Measurements from ENCODE around the gene RBM33.

RBM33 gene

DNA sequence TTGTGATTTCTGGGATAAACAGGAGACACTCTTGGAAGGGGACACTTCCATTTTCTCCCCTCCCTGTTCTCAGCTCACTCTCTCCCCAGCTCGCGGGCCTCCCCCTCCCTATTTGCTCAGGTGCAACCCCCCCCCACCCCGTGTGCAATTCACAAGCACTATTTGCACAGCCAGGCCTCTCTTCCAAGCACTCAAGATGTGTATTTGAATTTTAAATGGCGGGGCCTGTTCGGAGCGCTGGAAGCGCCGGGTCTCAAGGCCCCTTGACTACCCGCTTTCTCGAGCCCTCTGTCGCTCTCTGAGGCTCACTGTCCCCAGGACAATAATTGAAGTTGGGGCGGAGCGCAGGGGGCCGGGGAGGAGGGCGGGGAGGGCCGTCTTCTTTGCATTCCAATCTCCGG, 160.0 kb downstream of the RBM33 start:
- Histone ChIP-seq H3K4me3 (no peak overlapping the region), H3K9me3 (no peaks in the 10 kb centered on the region), H3K27me3 (ENCODE audit: low read depth) (no peaks in the 10 kb centered on the region), H3K36me3 (replicated peaks) (no peaks in the 10 kb centered on the region), H3K4me1 (peaks cover 8% of the 10 kb centered on the region)
- DNase-seq (ENCODE audit: low spot score in 2 of 2), result peak in 1 of 2 experiments; percentile 36
- in situ Hi-C loops (cut with MboI; ENCODE audit: low sequenced_read_pairs), result loop anchor here (25.0 kb wide), 2 partner anchors 358 to 1008 kb away; no protein-coding TSS in a partner anchor

DNA sequence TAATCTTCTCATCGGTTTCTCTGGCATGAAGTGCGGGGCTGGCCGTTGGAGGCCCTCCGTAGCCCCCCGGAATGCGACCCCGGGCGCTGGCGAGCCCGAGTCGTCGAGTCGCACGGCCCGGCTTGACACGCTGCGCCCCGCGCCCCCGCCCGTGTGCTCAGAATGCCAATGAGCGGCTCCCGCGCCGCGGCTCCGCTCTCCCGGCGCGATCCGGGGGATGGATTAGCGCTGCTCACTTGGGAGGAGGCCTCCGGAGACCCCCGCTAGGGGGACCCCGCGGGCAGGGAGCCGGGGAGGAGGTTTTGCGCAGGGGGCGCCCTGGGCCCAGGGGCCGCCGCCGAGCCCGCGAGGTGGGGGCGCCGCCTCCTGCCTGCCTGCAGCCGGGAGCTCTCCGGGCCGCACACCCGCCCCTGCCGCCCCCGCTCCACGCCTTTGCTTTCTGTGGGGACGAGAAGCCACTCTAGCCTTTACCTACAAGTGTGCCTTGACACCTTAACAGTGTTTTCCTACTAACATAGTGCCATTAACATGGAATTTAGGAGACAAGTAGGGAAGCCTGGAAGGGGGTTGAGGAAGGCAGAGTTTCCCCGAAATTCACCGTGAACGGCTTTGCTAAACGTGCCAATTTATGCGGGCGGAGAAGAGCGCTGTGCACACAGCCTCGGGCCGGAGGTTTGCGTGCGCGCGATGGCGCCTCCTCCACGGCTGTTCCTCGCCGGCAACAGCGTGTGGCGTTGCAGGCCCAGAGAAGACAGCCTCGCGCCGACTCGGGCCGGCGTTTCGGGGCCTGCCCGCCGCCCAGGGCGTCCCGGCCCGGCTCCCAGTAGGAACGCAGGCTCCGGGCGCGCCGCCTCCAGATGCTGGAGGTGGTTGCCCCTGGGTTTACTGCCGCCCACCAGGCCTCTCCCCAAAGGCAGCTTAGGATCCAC, 160.7 kb downstream of the RBM33 start:
- in situ Hi-C loops (cut with MboI; ENCODE audit: low sequenced_read_pairs), result loop anchor here (25.0 kb wide), 2 partner anchors 357 to 1007 kb away; no protein-coding TSS in a partner anchor
- H3K27me3 ChIP-seq (ENCODE audit: low read depth), result no peaks in the 10 kb centered on the region
- DNase-seq (ENCODE audit: low spot score in 2 of 2), result peak; percentile 65 to 89
- H3K4me3 ChIP-seq, result no peak overlapping the region
- H3K9me3 ChIP-seq, result no peaks in the 10 kb centered on the region
- H3K4me1 ChIP-seq, result peaks cover 8% of the 10 kb centered on the region
- H3K36me3 ChIP-seq (replicated peaks), result no peaks in the 10 kb centered on the region

DNA sequence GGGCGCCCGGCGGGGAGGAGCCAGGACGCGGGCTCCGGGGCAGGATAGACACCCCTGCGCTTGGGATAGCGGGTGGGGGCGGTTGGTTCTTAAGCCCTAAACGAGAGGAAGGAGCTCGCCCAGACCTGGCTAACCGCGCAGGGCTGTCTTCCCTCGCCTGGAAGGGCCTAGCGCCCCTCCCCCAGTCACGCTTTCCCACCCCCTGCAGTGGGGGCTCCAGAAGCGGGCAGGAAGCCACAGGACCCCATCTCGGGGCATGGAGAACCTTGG, 161.3 kb downstream of the RBM33 start:
- Histone ChIP-seq H3K27me3 (ENCODE audit: low read depth) (peaks cover under 1% of the 10 kb centered on the region; the same call in 1 of the 2 replicates), H3K4me1 (peaks cover 8% of the 10 kb centered on the region), H3K36me3 (replicated peaks) (no peaks in the 10 kb centered on the region), H3K9me3 (no peaks in the 10 kb centered on the region), H3K4me3 (no peak overlapping the region)
- DNase-seq (ENCODE audit: low spot score in 2 of 2), result no peak
- in situ Hi-C loops (cut with MboI; ENCODE audit: low sequenced_read_pairs), result loop anchor here (25.0 kb wide), 2 partner anchors 357 to 1007 kb away; no protein-coding TSS in a partner anchor

DNA sequence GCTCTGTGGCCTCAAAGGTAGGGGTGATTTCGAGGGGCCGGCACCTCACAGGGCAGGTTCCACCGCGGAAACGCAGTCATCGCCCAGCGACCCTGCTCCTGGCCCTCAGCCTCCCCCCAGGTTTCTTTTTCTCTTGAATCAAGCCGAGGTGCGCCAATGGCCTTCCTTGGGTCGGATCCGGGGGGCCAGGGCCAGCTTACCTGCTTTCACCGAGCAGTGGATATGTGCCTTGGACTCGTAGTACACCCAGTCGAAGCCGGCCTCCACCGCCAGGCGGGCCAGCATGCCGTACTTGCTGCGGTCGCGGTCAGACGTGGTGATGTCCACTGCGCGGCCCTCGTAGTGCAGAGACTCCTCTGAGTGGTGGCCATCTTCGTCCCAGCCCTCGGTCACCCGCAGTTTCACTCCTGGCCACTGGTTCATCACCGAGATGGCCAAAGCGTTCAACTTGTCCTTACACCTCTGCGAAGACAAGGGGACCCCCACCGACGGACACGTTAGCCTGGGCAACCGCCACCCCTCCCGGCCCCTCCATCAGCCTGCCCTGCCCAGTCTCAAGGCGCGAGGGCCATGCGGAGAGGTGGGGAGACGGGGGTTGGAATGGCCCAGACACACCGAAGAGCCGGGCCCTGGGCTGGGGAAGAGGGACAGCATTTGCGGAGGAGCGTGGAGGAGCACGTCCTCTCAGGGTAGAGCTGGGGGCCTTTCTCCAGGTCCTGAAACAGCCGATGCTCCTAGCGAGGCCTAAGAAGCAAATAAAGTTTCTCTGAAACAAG, 161.8 kb downstream of the RBM33 start:
- H3K27me3 ChIP-seq (ENCODE audit: low read depth), result peaks cover 5% of the 10 kb centered on the region
- no peak for DNase-seq (ENCODE audit: low spot score in 2 of 2)
- H3K4me1 ChIP-seq, result peaks cover 8% of the 10 kb centered on the region
- in situ Hi-C loops (cut with MboI; ENCODE audit: low sequenced_read_pairs), result loop anchor here (25.0 kb wide), 2 partner anchors 356 to 1006 kb away; no protein-coding TSS in a partner anchor
- no peaks in the 10 kb centered on the region for H3K36me3 ChIP-seq (replicated peaks)
- no peaks in the 10 kb centered on the region for H3K9me3 ChIP-seq
- no peak overlapping the region for H3K4me3 ChIP-seq

DNA sequence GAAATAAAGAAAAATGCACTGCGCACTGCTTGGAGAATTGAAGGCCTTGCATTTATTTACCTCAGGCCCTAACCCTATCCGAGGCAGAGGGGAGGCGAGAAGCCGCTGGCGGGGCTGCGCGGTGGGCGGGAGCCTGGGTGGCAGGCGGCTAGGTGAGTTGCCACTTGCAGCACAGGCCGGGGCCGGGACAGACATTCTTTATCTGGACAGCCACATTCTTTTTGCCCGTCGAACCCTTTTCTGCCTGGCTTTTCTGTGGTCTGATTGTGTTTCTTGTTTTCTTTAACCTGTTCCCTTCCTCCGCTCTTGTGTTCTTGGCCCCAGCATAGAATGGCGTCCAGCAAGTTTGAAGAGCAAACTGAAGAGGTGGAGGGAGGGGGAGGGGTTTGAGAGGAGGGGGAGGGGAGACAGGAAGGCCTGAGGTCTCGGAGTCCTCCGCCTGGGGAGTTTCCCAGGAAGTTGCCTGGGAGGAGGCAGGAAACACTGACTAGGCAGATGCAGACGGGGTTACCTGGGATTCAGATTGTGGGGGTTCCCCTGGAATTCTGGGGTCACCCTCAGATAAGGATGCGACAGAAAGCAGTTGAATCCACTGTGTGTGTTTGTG, 162.7 kb downstream of the RBM33 start:
- Histone ChIP-seq H3K4me3 (no peak overlapping the region), H3K4me1 (peaks cover 8% of the 10 kb centered on the region), H3K27me3 (ENCODE audit: low read depth) (peaks cover 14% of the 10 kb centered on the region), H3K9me3 (no peaks in the 10 kb centered on the region), H3K36me3 (replicated peaks) (no peaks in the 10 kb centered on the region)
- in situ Hi-C loops (cut with MboI; ENCODE audit: low sequenced_read_pairs), result loop anchor here (25.0 kb wide), 2 partner anchors 355 to 1005 kb away; no protein-coding TSS in a partner anchor
- DNase-seq (ENCODE audit: low spot score in 2 of 2), result no peak

DNA sequence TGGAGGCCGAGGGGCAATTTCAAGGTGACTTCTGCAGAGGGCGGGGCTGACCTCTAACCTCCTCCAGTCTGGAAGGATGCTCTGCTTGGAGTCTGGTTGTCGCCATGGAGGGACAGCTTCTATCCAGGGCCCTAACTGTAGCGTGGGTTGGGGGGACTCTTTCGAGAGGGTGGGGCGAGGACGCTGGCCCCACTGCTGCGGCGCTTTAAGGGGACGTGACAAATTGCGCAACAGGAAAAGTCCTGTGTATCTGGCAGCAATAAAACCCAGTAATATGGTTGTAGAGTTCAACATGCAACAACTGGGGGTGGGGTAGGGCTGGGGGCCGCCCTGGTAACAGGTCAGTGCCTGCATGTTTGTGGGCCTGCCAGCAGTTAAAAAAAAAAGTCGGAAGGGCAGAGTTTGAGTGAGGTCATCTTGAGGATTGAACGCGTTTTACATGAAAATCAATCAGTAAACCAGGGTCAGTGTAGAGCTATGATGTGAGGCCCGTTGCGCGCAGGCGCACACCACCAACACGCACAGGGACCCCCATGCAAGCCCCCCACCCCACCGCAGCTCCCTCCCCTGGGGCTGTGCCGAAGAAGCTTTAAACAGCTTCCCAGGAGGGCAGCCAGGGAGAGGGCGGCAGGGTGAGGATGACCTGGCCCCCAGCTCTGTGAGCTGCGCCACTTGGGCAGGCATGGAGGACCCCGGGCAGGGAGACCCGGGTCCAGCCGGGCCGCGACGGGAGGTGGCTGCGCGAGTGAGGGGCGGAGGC, 163.5 kb downstream of the RBM33 start:
- no peak for DNase-seq (ENCODE audit: low spot score in 2 of 2)
- Histone ChIP-seq H3K36me3 (replicated peaks) (no peaks in the 10 kb centered on the region), H3K27me3 (ENCODE audit: low read depth) (peaks cover 22% of the 10 kb centered on the region), H3K4me3 (no peak overlapping the region), H3K4me1 (peaks cover 8% of the 10 kb centered on the region), H3K9me3 (no peaks in the 10 kb centered on the region)
- in situ Hi-C loops (cut with MboI; ENCODE audit: low sequenced_read_pairs), result loop anchor here (25.0 kb wide), 2 partner anchors 354 to 1004 kb away; no protein-coding TSS in a partner anchor

DNA sequence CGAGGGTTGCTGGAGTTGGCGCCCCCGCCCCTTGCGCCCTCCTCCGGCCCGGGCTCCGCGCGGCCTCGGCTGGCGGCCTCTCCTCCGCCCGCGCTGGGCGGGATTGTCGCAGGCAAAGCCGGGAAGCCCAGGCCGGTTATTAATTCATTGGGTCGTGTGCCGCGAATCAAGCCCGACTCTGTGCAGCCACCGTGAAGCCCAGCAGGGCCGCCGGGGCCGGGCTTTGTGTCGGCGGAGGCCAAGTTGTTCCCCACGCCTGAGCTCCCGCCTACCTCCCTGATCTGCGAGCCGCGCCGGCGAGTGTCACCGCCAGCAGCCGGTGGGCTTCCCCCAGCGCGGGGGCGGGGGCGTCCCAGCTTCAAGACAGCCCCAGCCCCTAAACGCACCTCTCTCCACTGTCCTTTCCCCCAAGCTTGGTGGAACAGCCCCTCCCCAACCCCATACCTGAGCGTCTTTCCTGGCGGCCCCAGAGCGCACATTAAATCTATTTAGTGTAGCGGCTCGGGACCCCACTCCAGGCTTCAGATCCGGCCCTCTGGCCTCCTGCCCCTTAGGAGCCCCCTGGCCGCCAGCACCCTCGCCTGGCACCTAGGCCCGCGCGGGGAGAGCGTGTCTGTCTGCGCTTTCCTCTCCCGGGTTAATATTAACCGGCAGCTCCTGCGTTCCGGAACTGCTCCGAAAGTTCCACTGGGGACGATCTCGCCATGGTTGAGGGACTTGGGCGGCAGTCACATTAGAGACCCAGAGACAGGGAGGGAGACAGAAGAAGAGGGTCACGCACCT, 164.3 kb downstream of the RBM33 start:
- peaks cover 8% of the 10 kb centered on the region for H3K4me1 ChIP-seq
- DNase-seq (ENCODE audit: low spot score in 2 of 2), result peak in 1 of 2 experiments; percentile 33
- H3K36me3 ChIP-seq (replicated peaks), result no peaks in the 10 kb centered on the region
- H3K4me3 ChIP-seq, result no peak overlapping the region
- in situ Hi-C loops (cut with MboI; ENCODE audit: low sequenced_read_pairs), result loop anchor here (25.0 kb wide), 2 partner anchors 354 to 1004 kb away; no protein-coding TSS in a partner anchor
- peaks cover 26% of the 10 kb centered on the region for H3K27me3 ChIP-seq (ENCODE audit: low read depth)
- no peaks in the 10 kb centered on the region for H3K9me3 ChIP-seq

DNA sequence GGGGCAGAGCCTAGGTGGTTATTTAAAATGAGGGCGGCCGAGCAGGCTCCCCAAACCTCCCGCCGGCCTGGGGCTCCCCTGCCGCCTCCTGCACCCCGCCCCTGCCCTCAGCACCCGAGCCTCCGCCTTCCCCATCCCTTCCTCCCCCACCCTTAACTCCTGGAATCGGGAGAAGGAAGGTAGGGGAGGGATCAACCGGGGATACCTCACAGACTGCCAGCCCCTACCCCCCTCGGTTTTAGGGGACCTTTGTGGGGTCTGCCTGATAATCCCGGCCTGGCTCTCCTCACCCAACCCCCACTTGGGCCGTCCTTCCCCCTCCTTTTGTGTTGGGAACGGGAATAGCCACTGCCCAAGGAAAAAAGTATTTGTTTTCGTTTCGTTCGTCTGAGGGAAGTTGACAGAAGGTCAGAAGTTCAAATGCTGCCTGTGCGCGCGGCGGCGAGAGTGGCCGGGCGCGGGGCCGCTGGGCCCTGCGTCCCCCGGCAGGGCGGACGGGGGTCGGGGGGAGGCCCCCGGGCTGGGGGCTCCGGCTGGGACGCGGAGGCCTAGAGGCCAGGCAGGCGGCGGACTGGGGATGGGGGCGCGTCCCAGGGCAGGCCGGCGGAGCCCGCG, 165.0 kb downstream of the RBM33 start:
- in situ Hi-C loops (cut with MboI; ENCODE audit: low sequenced_read_pairs), result loop anchor here (25.0 kb wide), 2 partner anchors 353 to 1003 kb away; no protein-coding TSS in a partner anchor
- Histone ChIP-seq H3K9me3 (no peaks in the 10 kb centered on the region), H3K4me3 (no peak overlapping the region), H3K27me3 (ENCODE audit: low read depth) (peaks cover 27% of the 10 kb centered on the region), H3K36me3 (replicated peaks) (no peaks in the 10 kb centered on the region), H3K4me1 (peaks cover 4% of the 10 kb centered on the region)
- DNase-seq (ENCODE audit: low spot score in 2 of 2), result no peak

DNA sequence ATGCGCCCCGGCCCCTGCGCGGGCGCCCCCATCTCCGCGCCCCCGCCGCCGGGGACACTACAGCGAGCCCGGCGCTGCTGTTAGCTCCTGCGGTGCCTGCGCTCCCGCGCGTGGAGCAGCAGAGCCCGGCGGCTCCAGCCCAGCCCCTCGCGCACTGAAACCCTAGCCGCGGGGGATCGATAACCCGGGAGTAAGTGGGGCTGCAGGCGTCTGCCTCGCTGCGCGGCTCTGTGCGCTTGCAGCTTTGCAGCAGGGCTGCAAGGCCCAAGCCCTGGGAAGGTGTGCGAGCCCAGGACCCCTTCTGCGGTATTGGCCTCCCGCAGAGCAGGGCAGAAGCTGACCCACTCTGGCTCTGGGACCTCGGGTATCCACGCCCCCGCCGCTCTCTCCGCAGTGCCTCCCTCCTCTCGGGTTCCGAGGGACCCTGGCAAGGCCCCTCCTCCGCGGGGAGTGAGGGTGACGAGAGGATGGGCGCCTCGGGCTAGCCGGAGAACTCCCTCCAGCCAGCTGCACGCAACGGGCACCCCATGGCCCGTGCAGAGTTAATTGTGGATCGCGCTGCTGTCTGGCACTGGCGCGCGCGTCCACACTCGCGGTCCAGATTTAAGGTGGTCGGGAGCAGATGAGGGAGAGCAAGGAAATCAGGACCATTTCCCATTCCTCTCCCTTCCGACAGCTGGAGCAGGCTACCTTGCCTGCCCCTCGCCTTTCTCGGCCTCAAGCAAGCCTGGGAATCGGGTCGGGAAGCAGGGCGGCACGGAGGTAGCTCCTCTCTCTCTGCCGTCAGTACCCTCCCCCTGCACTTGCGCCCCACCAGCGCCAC, 165.7 kb downstream of the RBM33 start:
- H3K9me3 ChIP-seq, result no peaks in the 10 kb centered on the region
- peaks cover 27% of the 10 kb centered on the region for H3K27me3 ChIP-seq (ENCODE audit: low read depth)
- no peak for DNase-seq (ENCODE audit: low spot score in 2 of 2)
- no peaks in the 10 kb centered on the region for H3K36me3 ChIP-seq (replicated peaks)
- in situ Hi-C loops (cut with MboI; ENCODE audit: low sequenced_read_pairs), result loop anchor here (10.0 to 25.0 kb wide), 3 partner anchors 352 to 1002 kb away; no protein-coding TSS in a partner anchor
- H3K4me1 ChIP-seq, result no peaks in the 10 kb centered on the region
- no peak overlapping the region for H3K4me3 ChIP-seq

DNA sequence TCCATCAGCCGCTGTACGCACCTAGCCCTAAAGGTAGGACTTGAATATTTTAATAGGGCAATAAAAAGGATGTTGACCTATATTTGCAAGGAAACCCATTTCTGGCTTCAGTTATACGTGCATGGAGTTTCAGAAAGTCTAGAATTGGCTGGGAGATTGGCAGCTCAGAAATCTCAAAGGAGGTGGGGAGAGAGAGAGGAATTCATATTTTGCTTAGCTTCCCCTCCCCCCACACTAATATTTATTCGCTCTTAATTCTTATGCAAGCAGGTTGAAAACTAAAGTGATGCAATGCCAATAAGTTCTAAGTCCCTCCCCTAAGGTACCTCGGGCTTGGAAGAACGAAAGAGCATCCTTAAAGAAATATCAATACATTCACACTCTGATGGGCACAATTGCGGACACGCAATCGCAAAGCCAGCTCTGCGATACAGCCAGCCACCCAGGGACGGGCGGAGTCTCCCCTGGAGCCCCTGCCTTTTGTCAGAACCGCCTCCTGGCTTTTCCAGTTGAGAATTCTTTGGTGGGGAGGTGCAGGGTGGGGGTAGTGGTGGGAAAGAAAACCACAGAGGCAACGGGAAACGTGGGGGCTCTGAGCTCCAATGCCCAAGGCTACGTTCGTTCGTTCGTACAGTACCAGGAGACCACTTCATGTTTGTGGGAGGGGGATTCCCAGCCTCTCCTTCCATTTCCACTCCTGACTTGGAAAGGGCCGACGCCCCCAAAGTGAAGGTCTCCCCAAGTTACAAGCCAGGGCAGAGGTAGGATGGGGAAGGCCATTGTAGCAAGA, 166.5 kb downstream of the RBM33 start:
- Histone ChIP-seq H3K27me3 (ENCODE audit: low read depth) (peaks cover 27% of the 10 kb centered on the region), H3K36me3 (replicated peaks) (no peaks in the 10 kb centered on the region), H3K9me3 (no peaks in the 10 kb centered on the region), H3K4me1 (no peaks in the 10 kb centered on the region), H3K4me3 (no peak overlapping the region)
- DNase-seq (ENCODE audit: low spot score in 2 of 2), result no peak
- in situ Hi-C loops (cut with MboI; ENCODE audit: low sequenced_read_pairs), result loop anchor here (10.0 to 25.0 kb wide), 3 partner anchors 351 to 1001 kb away; no protein-coding TSS in a partner anchor

DNA sequence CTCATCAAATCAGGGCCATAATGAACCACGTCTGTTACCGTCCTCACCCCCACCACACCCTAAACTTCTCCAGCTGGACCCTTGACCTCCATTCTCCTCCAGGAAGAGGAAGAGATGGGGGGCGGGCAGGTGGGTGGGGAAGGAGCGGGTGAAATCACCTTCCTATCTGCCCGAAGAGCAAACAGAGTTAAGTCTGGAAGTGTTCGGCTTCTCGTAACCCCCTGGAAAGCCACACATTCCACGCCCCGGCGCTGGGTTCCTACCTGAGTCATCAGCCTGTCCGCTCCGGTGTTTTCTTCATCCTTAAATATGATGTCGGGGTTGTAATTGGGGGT, 167.1 kb downstream of the RBM33 start:
- peaks cover 27% of the 10 kb centered on the region for H3K27me3 ChIP-seq (ENCODE audit: low read depth)
- H3K4me1 ChIP-seq, result no peaks in the 10 kb centered on the region
- in situ Hi-C loops (cut with MboI; ENCODE audit: low sequenced_read_pairs), result loop anchor here (10.0 to 25.0 kb wide), 3 partner anchors 351 to 1001 kb away; no protein-coding TSS in a partner anchor
- no peak overlapping the region for H3K4me3 ChIP-seq
- no peaks in the 10 kb centered on the region for H3K9me3 ChIP-seq
- no peaks in the 10 kb centered on the region for H3K36me3 ChIP-seq (replicated peaks)
- no peak for DNase-seq (ENCODE audit: low spot score in 2 of 2)
